ENCODE results near the gene DENND4A.

DNA sequence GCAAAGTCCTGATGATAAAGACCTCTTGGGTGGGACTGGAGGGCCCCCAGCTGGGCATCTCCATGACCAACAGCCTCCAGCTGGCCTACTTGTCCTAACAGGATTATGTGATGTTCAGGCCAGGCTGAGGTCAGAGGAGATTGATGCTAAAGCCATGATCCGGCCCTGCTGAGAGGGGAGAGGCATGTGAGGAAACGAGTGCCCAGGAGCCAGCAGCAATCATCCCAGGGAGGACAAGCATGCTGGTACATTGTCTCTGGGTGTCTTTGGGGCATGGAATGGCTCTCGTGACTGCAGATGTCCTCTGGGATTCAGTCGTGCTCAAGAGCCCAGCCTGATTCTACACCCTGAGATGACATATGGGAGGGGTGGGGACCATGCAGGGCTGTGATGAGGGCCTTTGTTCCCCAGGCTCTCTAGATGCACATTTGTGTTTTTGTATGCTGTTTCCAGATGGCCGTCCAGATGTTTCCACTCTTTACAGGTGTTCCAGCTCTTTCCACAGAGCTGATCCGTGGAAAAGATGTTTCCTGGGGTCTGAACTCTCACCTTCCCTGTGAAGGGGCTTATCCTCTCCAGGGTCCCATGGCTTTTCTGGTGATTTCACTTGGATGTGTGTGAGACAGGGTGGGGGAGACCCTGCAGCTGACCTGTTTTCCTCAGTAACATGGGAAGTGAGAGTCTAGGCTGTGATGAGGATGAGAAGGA is 150.2 kb downstream of the DENND4A start:
- no peak for TF ChIP-seq FOS (IDR thresholded peaks at IDR 0.05; ENCODE audit: low read depth, low read length)
- no peak for TF ChIP-seq MAZ (IDR thresholded peaks at IDR 0.05; ENCODE audit: borderline replicate concordance, low read depth, low read length)
- TF ChIP-seq CTCF (conservative IDR thresholded peaks at IDR 0.05; ENCODE audit: low read depth, low read length), result no peak
- no peak for TF ChIP-seq BHLHE40 (IDR thresholded peaks at IDR 0.05; ENCODE audit: low read depth, low read length)
- no peak for TF ChIP-seq NFE2L2 (IDR thresholded peaks at IDR 0.05; ENCODE audit: low read depth, low read length)
- TF ChIP-seq POLR2A (IDR thresholded peaks at IDR 0.05; ENCODE audit: low read depth, low read length), result no peak
- no peak for TF ChIP-seq USF2 (IDR thresholded peaks at IDR 0.05; ENCODE audit: low read depth, low read length)
- TF ChIP-seq RAD21 (IDR thresholded peaks at IDR 0.05; ENCODE audit: low read length), result no peak
- TF ChIP-seq MXI1 (IDR thresholded peaks at IDR 0.05; ENCODE audit: borderline replicate concordance, low read depth, low read length), result no peak
- TF ChIP-seq ELK1 (IDR thresholded peaks at IDR 0.05; ENCODE audit: borderline replicate concordance, low read depth, low read length), result no peak
- TF ChIP-seq RFX5 (IDR thresholded peaks at IDR 0.05; ENCODE audit: low read depth, low read length), result no peak
- no peak for TF ChIP-seq RCOR1 (IDR thresholded peaks at IDR 0.05; ENCODE audit: insufficient replicate concordance, low read length)
